AG08396 (cell line): Measurements from ENCODE around the gene RDH8.

Source experiments
- DNase-seq: peaks from one replicate; pipeline ENCODE4 v3.0.0; 2012; ENCODE audit warnings: low spot score, mixed read lengths

The RDH8 gene

DNA sequence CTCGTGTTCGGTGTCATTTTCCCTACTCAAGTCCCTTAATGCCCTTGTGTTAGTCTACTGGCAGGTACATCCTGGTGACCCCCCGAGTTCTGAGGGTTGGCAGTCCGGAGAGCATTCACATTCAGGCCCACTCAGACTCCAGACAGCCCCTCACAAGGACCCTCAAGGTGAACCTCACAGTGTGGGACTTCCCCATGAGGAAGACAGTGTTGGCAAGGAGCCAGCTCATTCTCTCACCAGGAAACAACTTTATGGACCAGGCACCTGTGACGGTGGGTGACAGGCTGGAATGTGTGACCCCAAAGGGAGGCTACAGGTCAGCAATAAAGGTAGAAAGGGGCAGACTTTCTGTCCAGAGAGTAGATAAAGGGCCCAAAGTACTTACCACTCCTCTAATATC lies 24.5 kb downstream of the RDH8 start:
- no peak for DNase-seq

DNA sequence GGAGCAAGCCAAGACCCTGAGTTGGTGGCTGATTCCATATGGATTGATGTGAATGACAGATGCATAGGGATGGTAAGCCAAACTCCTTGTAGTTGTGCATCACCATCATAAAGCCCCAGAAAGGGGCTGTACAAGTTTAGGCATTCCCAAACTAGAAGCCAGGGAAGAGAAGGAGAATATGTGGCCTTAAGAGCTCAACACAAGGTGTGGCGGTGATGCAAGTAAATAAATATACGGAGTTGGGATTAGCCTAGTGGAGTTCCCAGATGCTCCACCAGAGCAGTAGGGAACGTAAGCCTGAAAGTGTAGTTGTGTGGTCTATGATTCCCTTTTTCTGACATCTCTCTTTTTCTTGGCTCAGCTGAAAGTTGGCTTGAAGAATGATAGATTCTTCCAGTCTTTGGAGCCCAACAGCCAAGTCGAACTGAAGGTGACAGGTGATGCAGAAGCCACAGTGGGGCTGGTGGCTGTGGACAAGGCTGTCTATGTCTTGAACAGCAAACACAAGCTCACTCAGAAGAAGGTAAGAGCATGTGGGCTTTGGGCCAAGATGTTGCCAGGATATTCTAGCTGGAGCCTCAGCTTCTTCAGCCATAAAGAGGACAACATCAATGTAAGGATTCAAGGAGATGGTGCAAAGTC lies 30.1 kb downstream of the RDH8 start:
- DNase-seq, result no peak

DNA sequence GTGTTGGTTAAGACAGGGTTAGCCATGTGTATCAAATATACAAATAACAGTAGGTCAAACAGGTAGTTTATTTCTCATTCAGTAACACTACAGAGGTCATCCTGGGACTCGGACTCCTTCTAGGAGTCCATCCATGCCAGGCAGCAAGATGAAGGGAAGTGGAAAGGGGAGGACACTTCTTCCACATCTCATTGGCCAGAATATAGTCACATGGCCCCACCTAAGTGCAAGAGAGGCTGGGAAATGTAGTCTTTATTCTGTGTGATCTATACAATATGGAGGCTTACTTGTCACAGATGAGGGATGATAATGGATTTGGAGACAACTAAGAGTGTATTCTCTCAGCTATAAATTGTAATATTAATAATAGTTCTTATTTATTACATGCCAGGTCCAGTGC lies 31.1 kb downstream of the RDH8 start:
- no peak for DNase-seq

DNA sequence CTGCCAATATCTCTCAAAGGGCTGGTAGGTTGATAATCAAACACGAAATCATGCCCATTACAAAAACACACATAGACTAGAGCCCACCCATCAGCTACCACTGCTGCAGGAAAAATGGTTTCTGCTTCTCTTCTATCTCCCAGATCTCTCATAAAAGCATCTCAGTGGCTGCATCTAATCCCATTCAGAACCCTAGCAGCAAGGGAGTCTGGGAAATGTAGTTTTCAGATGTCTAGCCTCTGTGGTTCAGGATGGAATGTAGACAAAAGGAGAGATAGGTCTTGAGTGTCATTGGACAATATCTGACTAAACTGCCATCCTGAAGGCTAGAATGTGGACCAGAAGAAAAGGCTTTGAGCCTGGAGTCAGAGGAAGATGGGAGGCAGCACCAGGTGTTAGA lies 32.1 kb downstream of the RDH8 start:
- DNase-seq, result no peak

GRCh38 chr19:10049626-10050025 lies 36.3 kb downstream of the RDH8 start:
- DNase-seq, result no peak

- no peak for DNase-seq
These were observed 39.5 kb downstream of the RDH8 start for GRCh38 chr19:10052602-10053360.

- DNase-seq, result peak; percentile 52
These were observed 48.5 kb downstream of the RDH8 start for GRCh38 chr19:10061717-10062310.

DNA sequence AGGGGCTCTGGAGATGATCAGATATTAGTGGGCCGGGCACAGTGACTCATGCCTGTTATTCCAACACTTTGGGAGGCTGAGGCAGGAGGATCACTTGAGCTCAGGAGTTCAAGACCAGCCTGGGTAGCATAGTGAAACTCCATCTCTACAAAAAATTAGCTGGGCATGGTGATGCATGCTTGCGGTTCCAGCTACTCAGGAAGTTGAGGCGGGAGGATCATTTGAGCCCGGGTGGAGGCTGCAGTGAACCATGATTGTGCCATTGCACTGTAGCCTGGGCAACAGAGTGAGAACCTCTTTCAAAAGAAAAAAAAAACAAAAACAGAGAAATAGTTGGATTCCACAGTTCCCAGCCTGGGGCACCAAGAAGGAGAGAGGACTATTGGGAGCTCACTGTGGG lies 54.9 kb downstream of the RDH8 start:
- no peak for DNase-seq

DNA sequence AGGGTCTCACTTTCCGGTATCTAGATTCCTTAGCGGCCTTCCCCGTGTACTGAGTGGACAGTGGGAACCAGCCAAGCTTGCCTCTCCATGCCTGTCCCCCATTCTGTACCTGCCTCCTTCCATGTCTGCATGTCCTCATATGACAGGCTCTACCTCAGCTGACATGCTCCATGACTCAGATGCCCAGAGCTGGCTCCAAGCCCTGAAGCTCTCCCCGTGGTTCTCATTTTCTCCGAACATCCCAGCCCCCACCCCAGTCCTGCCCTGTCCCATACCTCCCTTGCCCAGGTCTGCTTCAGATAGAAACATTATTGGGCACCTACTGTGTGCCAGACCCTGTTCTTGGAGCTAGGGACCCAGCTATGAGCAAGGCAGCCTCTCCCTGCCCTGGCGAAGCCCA lies 55.8 kb downstream of the RDH8 start:
- DNase-seq, result no peak

DNA sequence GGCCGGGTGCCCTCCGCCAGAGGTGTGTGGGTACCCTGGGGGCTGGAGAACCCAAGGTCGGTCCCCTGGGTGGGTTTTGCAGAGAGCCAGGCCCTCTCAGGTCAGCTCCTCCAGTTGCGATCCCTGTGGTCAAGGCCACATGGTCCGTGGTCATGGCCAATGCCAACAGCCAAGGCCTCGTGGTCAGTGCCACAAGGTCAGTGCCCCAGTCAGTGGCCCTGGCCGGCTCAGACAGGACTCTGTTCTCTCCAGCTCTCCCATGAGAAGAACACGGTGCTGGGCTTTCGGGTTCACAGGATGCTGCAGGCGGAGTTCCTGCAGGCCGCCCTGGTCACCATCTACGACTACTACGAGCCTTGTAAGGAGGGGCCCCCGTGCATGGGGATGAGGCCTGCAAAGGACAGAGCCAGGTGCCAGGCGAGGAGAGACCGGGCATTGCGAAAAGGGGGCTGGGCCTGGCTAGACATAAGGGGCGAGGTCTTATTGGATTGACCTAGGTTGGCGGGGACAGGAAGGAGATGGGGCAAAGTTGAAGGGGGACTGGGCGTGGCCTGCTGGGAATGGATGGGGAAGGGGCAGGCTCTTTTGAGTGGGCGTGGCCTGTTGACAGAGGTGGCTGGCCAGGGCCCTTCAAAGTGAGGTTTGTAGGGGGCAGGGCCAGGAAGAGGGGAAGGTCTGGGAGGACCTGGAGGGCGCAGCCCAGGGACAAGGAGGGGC lies 57.6 kb downstream of the RDH8 start:
- DNase-seq, result no peak
